ENCODE results near the gene ZMIZ1.

GRCh38 chr10:79136236-79137005 lies 67.7 kb downstream of the ZMIZ1 start:
- TF ChIP-seq CTCF (conservative IDR thresholded peaks at IDR 0.05) (no peak), ZFX (IDR thresholded peaks at IDR 0.05) (no peak)
